Ovary (tissue), 9 donors: ENCODE results near the gene CD4. TPM values are rescaled to one million over a fixed set of nuclear protein-coding genes. Genes with fewer than 3 reads are reported as not detected.

Experiments used
- DNase-seq, 5 donors: peaks; one replicate each; pipeline ENCODE4 v3.0.0-alpha.2; 2019 to 2020
- H3K27ac ChIP-seq, 2 donors: fragments of 200-600 bp; one replicate each; pipeline versions ENCODE4 v1.5.1 to v1.8.0; 2019 to 2022
- H3K27me3 ChIP-seq: fragments of 200-600 bp; one replicate; pipeline ENCODE4 v1.8.0; 2022
- H3K36me3 ChIP-seq: fragments of 200-600 bp; sonication (generic); one replicate; pipeline ENCODE4 v1.5.1; 2019
- H3K4me1 ChIP-seq: one replicate; pipeline ENCODE4 v1.8.1; 2013; ENCODE audit warnings: mild to moderate bottlenecking, moderate library complexity; ENCODE audit not compliant: insufficient read depth
- H3K4me3 ChIP-seq: fragments of 200-600 bp; sonication (generic); one replicate; pipeline ENCODE4 v1.5.1; 2017
- H3K9me3 ChIP-seq, 2 donors: fragments of 200-600 bp in 1 of 2; sonication (generic) in 1 of 2; one replicate each; pipeline versions ENCODE4 v1.5.1 to v1.8.1; 2013 to 2019; ENCODE audit warnings: mild to moderate bottlenecking in 1 of 2, moderate library complexity in 1 of 2
- CTCF ChIP-seq, 3 donors: fragments of 450-650 bp in 2 of 3; fragments of 200-600 bp in 1 of 3; IDR thresholded peaks; one replicate each; pipeline versions ENCODE4 v1.5.1 to v1.8.0; 2016 to 2022; ENCODE audit warnings: antibody characterized with exemption in 3 of 3, mild to moderate bottlenecking in 1 of 3
- EP300 ChIP-seq: sonication (generic); formaldehyde crosslinking; IDR thresholded peaks from one replicate; pipeline ENCODE4 v1.6.1; 2017; ENCODE audit warnings: antibody characterized with exemption
- POLR2A ChIP-seq: fragments of 450-650 bp; IDR thresholded peaks from one replicate; pipeline ENCODE4 v1.6.1; 2017; ENCODE audit warnings: antibody characterized with exemption, mild to moderate bottlenecking, moderate library complexity
- WGBS, 3 donors: extraction: QIAGEN DNeasy Blood & Tissue Kit in 1 of 3; methylation state at CpG; one replicate each; pipeline versions ENCODE4 v1.1.5 to v1.1.7; 2013 to 2017; 5-methylcytosine and 5-hydroxymethylcytosine counted together
- intact Hi-C, 4 donors: fragments of 100-400 bp; cut with DNase I; formaldehyde crosslinking; loops; one replicate each; pipeline versions ENCODE4 v1.11.0 to v1.15.1; 2022 to 2023
- polyA plus RNA-seq, 2 donors: library from polyadenylated mRNA; stranded (reverse); fragments of 200-250 nt in 1 of 2; fragments of 350-450 nt in 1 of 2; fragmentation: Illumina TruSeq in 1 of 2; extraction: RNeasy Lipid Tissue Mini Kit (QIAGEN cat#74804) in 1 of 2; gene quantifications; one replicate each; pipeline ENCODE4 v1.2.3, GENCODE V29; 2013 to 2014
- total RNA-seq, 7 donors: library from RNA; depleted of rRNA in 2 of 7; stranded (reverse); fragments of >200 nt in 2 of 7; fragmentation: NEBNext Ultra II Directional in 3 of 7; extraction: Animal tissue kit (Norgen Biotek cat#: 25700) in 3 of 7; gene quantifications; one replicate each; pipeline versions ENCODE4 v1.1.0 to v1.2.4, GENCODE V29; 2016 to 2023
- donor health status: DM: no; HTN: no; CAD: no; lungs with moderate emphysema.
- donor health status: DM: no; HTN: no; CAD: no.
- donor health status: Bipolar disorder and iron deficiency.
- donor health status: DM: yes; HTN: yes; CAD: no.
- donor health status: DM: no; HTN: no; CAD: no.
- donor health status: DM: yes; HTN: yes; CAD: no.

The CD4 gene
- total and polyA plus RNA-seq, 9 donors = 2.1 to 40.2 (median 10.3) TPM

- Histone ChIP-seq H3K36me3 (no peaks in the 10 kb centered on the region), H3K9me3 (no peaks in the 10 kb centered on the region), H3K27me3 (no peaks in the 10 kb centered on the region), H3K4me1 (no peaks in the 10 kb centered on the region), H3K27ac (no peak overlapping the region), H3K4me3 (no peak overlapping the region)
- TF ChIP-seq CTCF (IDR thresholded peaks at IDR 0.05) (no peak), POLR2A (no peak), EP300 (no peak)
- DNase-seq = no peak
- intact Hi-C loops = no loop called here
- WGBS, 3 donors = 14 to 23% (median 21%) methylated on average over 12 of the region's 12 CpGs
Measured at GRCh38 chr12:6792522-6793201, 3.3 kb downstream of the CD4 start.

GRCh38 chr12:6795088-6795487, 5.8 kb downstream of the CD4 start:
- WGBS, 3 donors = 53 to 62% (median 57%) methylated on average over 2 of the region's 2 CpGs
- Histone ChIP-seq H3K27ac (no peak overlapping the region), H3K4me3 (no peak overlapping the region), H3K36me3 (no peaks in the 10 kb centered on the region), H3K27me3 (no peaks in the 10 kb centered on the region), H3K9me3 (no peaks in the 10 kb centered on the region), H3K4me1 (no peaks in the 10 kb centered on the region)
- DNase-seq = no peak
- intact Hi-C loops = no loop called here
- TF ChIP-seq CTCF (IDR thresholded peaks at IDR 0.05) = no peak
- no peak for TF ChIP-seq EP300
- TF ChIP-seq POLR2A = no peak

GRCh38 chr12:6796576-6796975, 7.2 kb downstream of the CD4 start:
- no peaks in the 10 kb centered on the region for H3K9me3 ChIP-seq
- DNase-seq = no peak
- no peaks in the 10 kb centered on the region for H3K4me1 ChIP-seq
- H3K36me3 ChIP-seq = no peaks in the 10 kb centered on the region
- no peaks in the 10 kb centered on the region for H3K27me3 ChIP-seq
- H3K4me3 ChIP-seq = no peak overlapping the region
- intact Hi-C loops = no loop called here
- whole genome bisulfite sequencing, 3 donors = 90 to 96% (median 94%) methylated on average over 4 of the region's 4 CpGs
- TF ChIP-seq POLR2A = no peak
- no peak for TF ChIP-seq EP300
- TF ChIP-seq CTCF (IDR thresholded peaks at IDR 0.05) = no peak
- no peak overlapping the region for H3K27ac ChIP-seq

- Histone ChIP-seq H3K27ac (no peak overlapping the region), H3K27me3 (no peaks in the 10 kb centered on the region), H3K36me3 (no peaks in the 10 kb centered on the region), H3K9me3 (no peaks in the 10 kb centered on the region), H3K4me1 (no peaks in the 10 kb centered on the region), H3K4me3 (no peak overlapping the region)
- intact Hi-C loops = no loop called here
- WGBS, 3 donors = 88 to 89% (median 88%) methylated on average over 5 of the region's 5 CpGs
- DNase-seq = no peak
- TF ChIP-seq POLR2A = no peak
- no peak for TF ChIP-seq CTCF (IDR thresholded peaks at IDR 0.05)
- no peak for TF ChIP-seq EP300
Measured at GRCh38 chr12:6799147-6799546, 9.8 kb downstream of the CD4 start.
